ENCODE data around the gene EXOSC1.
"Not testable (repeated sequence)": the region's sequence is repeated elsewhere in the genome, so short reads cannot be mapped to it uniquely, and the experiment has no call there.

EXOSC1 gene

GRCh38 chr10:97408496-97408992 lies 37.3 kb downstream of the EXOSC1 start:
- no peak for DNase-seq (ENCODE audit: low read depth, low spot score)

GRCh38 chr10:97407952-97408248 lies 37.9 kb downstream of the EXOSC1 start:
- no peak for DNase-seq (ENCODE audit: low read depth, low spot score)

GRCh38 chr10:97407211-97407951 lies 38.4 kb downstream of the EXOSC1 start:
- peak; percentile 76 for DNase-seq (ENCODE audit: low read depth, low spot score)

GRCh38 chr10:97406483-97406882 lies 39.3 kb downstream of the EXOSC1 start:
- not testable (repeated sequence) for DNase-seq (ENCODE audit: low read depth, low spot score)

GRCh38 chr10:97406064-97406463 lies 39.7 kb downstream of the EXOSC1 start:
- DNase-seq (ENCODE audit: low read depth, low spot score), result no peak

GRCh38 chr10:97404044-97404443 lies 41.8 kb downstream of the EXOSC1 start:
- DNase-seq (ENCODE audit: low read depth, low spot score), result no peak

GRCh38 chr10:97401455-97401919 lies 44.3 kb downstream of the EXOSC1 start:
- DNase-seq (ENCODE audit: low read depth, low spot score), result no peak

GRCh38 chr10:97400665-97401454 lies 44.9 kb downstream of the EXOSC1 start, which contains the start of gene RRP12:
Gene RRP12, minus strand, starts transcription at chr10:97401340. Its CDS starts 109 bp downstream, at chr10:97401231.
- DNase-seq (ENCODE audit: low read depth, low spot score), result peak; percentile 98

- DNase-seq (ENCODE audit: low read depth, low spot score), result no peak
These were observed 45.8 kb downstream of the EXOSC1 start for GRCh38 chr10:97399843-97400545.

GRCh38 chr10:97396056-97396455 lies 49.8 kb downstream of the EXOSC1 start:
- DNase-seq (ENCODE audit: low read depth, low spot score), result no peak

- DNase-seq (ENCODE audit: low read depth, low spot score), result no peak
These were observed 52.7 kb downstream of the EXOSC1 start for GRCh38 chr10:97393034-97393573.

GRCh38 chr10:97390091-97390490 lies 55.7 kb downstream of the EXOSC1 start:
- DNase-seq (ENCODE audit: low read depth, low spot score), result no peak

- no peak for DNase-seq (ENCODE audit: low read depth, low spot score)
These were observed 57.7 kb downstream of the EXOSC1 start for GRCh38 chr10:97388152-97388551.

All from iPS DF 19.7 (cell line).